HFF-Myc (cell line): ENCODE results near the gene CNTN2.

Experiments used
- DNase-seq: peaks from one replicate; pipeline ENCODE4 v3.0.0-alpha.2; 2011; ENCODE audit warnings: low read depth; ENCODE audit errors: extremely low read depth
- H3K4me3 ChIP-seq: replicated peaks from 2 replicates; pipeline ENCODE4 v1.5.1; 2011; ENCODE audit warnings: low read depth, mild to moderate bottlenecking, control low read depth, low read length
- TF ChIP-seq, protein P1 (sequence below): IDR thresholded peaks from 2 replicates; pipeline ENCODE4 v1.5.1; 2012; ENCODE audit warnings: mild to moderate bottlenecking, low read depth, low read length, control low read depth; ENCODE audit errors: missing control alignments

Gene CNTN2

DNA sequence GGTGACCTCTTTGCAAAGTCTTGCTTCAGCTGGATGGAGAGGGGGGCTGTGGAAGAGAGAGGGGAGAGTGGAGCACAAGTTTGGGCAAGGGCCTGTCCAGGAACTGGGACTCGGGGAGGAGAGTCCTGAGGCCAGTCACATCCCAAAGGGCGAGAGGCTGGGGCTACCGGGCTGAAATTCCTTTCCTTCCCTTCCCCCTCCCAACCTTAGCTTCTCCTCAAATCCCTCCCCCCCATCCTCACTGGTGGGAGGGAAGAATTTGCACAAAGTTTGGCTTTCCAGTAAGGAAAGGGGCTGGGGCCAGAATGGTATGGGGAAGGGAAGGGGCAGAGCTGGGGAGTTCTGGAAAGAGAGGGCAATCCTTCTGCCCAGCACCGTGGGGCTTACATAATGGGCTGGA lies 854 bp downstream of the CNTN2 start:
- TF ChIP-seq, protein P1, sequence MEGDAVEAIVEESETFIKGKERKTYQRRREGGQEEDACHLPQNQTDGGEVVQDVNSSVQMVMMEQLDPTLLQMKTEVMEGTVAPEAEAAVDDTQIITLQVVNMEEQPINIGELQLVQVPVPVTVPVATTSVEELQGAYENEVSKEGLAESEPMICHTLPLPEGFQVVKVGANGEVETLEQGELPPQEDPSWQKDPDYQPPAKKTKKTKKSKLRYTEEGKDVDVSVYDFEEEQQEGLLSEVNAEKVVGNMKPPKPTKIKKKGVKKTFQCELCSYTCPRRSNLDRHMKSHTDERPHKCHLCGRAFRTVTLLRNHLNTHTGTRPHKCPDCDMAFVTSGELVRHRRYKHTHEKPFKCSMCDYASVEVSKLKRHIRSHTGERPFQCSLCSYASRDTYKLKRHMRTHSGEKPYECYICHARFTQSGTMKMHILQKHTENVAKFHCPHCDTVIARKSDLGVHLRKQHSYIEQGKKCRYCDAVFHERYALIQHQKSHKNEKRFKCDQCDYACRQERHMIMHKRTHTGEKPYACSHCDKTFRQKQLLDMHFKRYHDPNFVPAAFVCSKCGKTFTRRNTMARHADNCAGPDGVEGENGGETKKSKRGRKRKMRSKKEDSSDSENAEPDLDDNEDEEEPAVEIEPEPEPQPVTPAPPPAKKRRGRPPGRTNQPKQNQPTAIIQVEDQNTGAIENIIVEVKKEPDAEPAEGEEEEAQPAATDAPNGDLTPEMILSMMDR: no peak
- no peak for DNase-seq
- no peak overlapping the region for H3K4me3 ChIP-seq

DNA sequence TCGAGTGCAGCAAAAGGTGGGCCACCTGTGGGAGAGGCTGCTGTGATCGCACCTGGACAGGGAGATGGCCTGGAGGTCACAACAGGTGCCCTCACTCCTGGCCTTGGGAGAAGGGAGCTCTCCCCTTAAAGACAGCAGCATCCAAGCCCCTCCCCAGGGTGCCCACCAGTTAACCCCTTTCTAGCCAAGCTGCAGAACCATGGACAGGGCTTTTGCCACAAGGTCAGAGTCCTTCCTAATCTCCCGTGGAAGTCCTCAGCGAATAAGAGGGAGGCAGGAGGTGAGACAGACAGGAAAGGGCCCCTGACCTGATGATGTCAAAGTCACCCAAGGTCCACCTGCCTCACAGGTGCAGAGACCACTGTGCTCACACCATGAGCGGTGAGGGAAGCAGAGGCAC lies 1.7 kb downstream of the CNTN2 start:
- DNase-seq: no peak
- H3K4me3 ChIP-seq: no peak overlapping the region
- TF ChIP-seq, protein P1: no peak

DNA sequence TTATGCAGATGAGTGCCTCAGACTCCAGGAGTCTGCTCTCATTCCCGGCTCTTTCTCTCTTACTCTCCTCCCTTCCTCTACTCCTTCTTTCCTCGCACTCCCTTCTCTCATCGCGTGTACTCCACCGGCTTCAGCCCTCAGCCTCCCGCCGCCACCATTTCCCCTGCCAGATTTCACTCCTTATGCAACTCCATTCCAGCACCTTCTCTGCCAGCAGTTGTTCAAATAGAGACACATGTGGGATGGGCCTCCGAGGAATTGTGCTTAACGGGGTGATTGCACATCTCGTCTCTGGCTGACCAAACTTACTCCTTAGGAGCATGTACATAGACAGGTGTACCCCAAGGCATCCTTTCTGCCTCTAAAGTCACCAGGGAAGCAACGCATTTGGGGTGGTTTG lies 2.1 kb downstream of the CNTN2 start:
- no peak overlapping the region for H3K4me3 ChIP-seq
- TF ChIP-seq, protein P1: no peak
- DNase-seq: no peak

DNA sequence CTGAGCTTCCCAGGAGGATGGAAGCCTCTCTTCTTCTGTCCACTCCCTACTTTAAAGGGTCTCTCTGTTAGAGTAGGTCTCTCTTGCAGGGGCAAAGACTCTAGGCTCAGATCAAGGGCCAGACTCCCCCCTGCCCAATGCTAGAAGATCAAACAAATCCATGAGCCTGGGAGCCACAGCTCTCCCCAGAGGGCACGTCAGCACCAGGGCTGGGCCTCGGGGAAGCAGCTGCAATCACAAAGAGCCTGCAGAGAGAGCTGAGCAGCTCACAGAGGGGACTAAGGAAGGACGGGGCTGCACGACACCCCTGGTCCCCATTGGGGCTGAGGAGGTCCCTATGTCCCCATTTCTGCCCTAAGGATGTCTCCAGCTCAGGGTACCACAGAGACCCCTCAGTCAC lies 3.9 kb downstream of the CNTN2 start:
- no peak for DNase-seq
- TF ChIP-seq, protein P1: no peak
- H3K4me3 ChIP-seq: no peak overlapping the region

GRCh38 chr1:205047764-205048231 lies 4.8 kb downstream of the CNTN2 start:
- TF ChIP-seq, protein P1: no peak
- no peak overlapping the region for H3K4me3 ChIP-seq
- no peak for DNase-seq

- TF ChIP-seq, protein P1: no peak
- no peak overlapping the region for H3K4me3 ChIP-seq
- no peak for DNase-seq
Measured at GRCh38 chr1:205048382-205048781, 5.4 kb downstream of the CNTN2 start.

DNA sequence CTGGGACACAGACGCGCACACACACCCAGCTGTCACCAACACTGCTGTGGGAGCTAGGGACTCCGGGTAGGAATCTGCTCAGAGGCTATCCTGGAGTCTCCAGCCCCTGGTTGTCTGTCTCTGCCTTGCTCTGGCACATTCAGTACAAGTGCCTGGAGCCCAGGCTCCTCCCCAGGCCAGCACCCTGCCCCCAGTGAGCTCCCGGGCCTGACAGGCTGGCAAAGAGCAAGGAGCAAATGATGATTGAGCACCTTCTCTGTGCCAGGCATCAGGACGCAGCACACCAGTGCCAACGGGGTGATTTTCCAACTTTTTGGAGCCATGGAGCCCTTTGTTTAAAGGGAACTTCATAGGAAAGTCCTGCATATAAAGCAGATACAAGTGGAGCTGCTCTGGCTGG lies 6.5 kb downstream of the CNTN2 start:
- no peak overlapping the region for H3K4me3 ChIP-seq
- TF ChIP-seq, protein P1: no peak
- DNase-seq: no peak
